Stimulated activated naive B cell treated with anti-CD40 and anti-IgM and Interleukin-4, amounts not matched to agents 10 μg/mL and 1 μg/mL and 100 μg/mL, for 72 hours (primary cell): Measurements from ENCODE around the gene MAT2B.

Source experiments
- ATAC-seq, 2 donors: fragments of 150-1000 bp; cut with Tn5 transposase; replicated peaks; 2 replicates each; pipeline ENCODE4 v1.10.0; 2021; ENCODE audit warnings: moderate library complexity in 1 of 2
- DNase-seq: peaks from one replicate; pipeline ENCODE4 v3.0.0; 2021
- H3K27ac Mint-ChIP-seq: one replicate; pipeline ENCODE4 v1.8.0; 2022; ENCODE audit warnings: mild to moderate bottlenecking, mixed read lengths
- H3K27me3 Mint-ChIP-seq, 2 donors: one replicate each; pipeline ENCODE4 v1.8.0; 2022; ENCODE audit warnings: mixed read lengths in 2 of 2
- H3K36me3 Mint-ChIP-seq, 2 donors: one replicate each; pipeline ENCODE4 v1.8.0; 2022; ENCODE audit warnings: mixed read lengths in 2 of 2, mild to moderate bottlenecking in 1 of 2
- H3K4me1 Mint-ChIP-seq, 2 donors: one replicate each; pipeline ENCODE4 v1.8.0; 2022; ENCODE audit warnings: mixed read lengths in 2 of 2, mild to moderate bottlenecking in 1 of 2
- H3K4me3 Mint-ChIP-seq, 2 donors: one replicate each; pipeline ENCODE4 v1.8.0; 2022; ENCODE audit warnings: mild to moderate bottlenecking in 2 of 2, mixed read lengths in 2 of 2, moderate library complexity in 1 of 2
- H3K9me3 Mint-ChIP-seq, 2 donors: one replicate each; pipeline ENCODE4 v1.8.0; 2022; ENCODE audit warnings: mixed read lengths in 2 of 2, mild to moderate bottlenecking in 1 of 2

The MAT2B gene

GRCh38 chr5:163489055-163489744, 16.2 kb upstream of the MAT2B start:
- H3K36me3 Mint-ChIP-seq = peaks cover 6 to 7% of the 10 kb centered on the region in 2 donors
- H3K27ac Mint-ChIP-seq = no peak overlapping the region
- no peaks in the 10 kb centered on the region for H3K27me3 Mint-ChIP-seq
- H3K4me3 Mint-ChIP-seq = no peak overlapping the region
- H3K4me1 Mint-ChIP-seq = no peaks in the 10 kb centered on the region
- no peak for DNase-seq
- no peaks in the 10 kb centered on the region for H3K9me3 Mint-ChIP-seq
- ATAC-seq = peak in 1 of 2 donors; percentile 29

- Mint-ChIP-seq H3K27me3 (no peaks in the 10 kb centered on the region), H3K4me3 (no peak overlapping the region), H3K4me1 (no peaks in the 10 kb centered on the region), H3K36me3 (peaks cover 6 to 7% of the 10 kb centered on the region in 2 donors), H3K9me3 (no peaks in the 10 kb centered on the region), H3K27ac (no peak overlapping the region)
- ATAC-seq (no peak), DNase-seq (no peak)
Measured at GRCh38 chr5:163489745-163490075, 15.7 kb upstream of the MAT2B start.

GRCh38 chr5:163496286-163496685, 9.1 kb upstream of the MAT2B start:
- H3K36me3 Mint-ChIP-seq = peaks cover 1 to 2% of the 10 kb centered on the region in 2 donors
- ATAC-seq (no peak), DNase-seq (no peak)
- H3K9me3 Mint-ChIP-seq = no peaks in the 10 kb centered on the region
- H3K4me1 Mint-ChIP-seq = no peaks in the 10 kb centered on the region
- no peaks in the 10 kb centered on the region for H3K27me3 Mint-ChIP-seq
- H3K27ac Mint-ChIP-seq = no peak overlapping the region
- H3K4me3 Mint-ChIP-seq = no peak overlapping the region

- ATAC-seq (peak in 1 of 2 donors; percentile 43), DNase-seq (no peak)
- no peaks in the 10 kb centered on the region for H3K9me3 Mint-ChIP-seq
- H3K4me3 Mint-ChIP-seq = no peak overlapping the region
- H3K36me3 Mint-ChIP-seq = no peaks in the 10 kb centered on the region
- H3K27me3 Mint-ChIP-seq = no peaks in the 10 kb centered on the region
- H3K4me1 Mint-ChIP-seq = no peaks in the 10 kb centered on the region
- no peak overlapping the region for H3K27ac Mint-ChIP-seq
Measured at GRCh38 chr5:163497315-163497714, 8.1 kb upstream of the MAT2B start.

- Mint-ChIP-seq H3K36me3 (no peaks in the 10 kb centered on the region), H3K4me1 (peaks cover 0 to 8% of the 10 kb centered on the region in 2 donors), H3K27ac (no peak overlapping the region), H3K4me3 (no peak overlapping the region), H3K27me3 (no peaks in the 10 kb centered on the region), H3K9me3 (no peaks in the 10 kb centered on the region)
- ATAC-seq (no peak), DNase-seq (no peak)
Measured at GRCh38 chr5:163498886-163499285, 6.5 kb upstream of the MAT2B start.

GRCh38 chr5:163502521-163502920, 2.9 kb upstream of the MAT2B start:
- DNase-seq = no peak
- Mint-ChIP-seq H3K27ac (no peak overlapping the region), H3K27me3 (no peaks in the 10 kb centered on the region), H3K4me1 (peaks cover 6 to 17% of the 10 kb centered on the region in 2 donors), H3K36me3 (peaks cover 2 to 5% of the 10 kb centered on the region in 2 donors), H3K9me3 (no peaks in the 10 kb centered on the region), H3K4me3 (peak overlapping the region; percentile 82 to 83)
- no peak for ATAC-seq

GRCh38 chr5:163503106-163504078, 2.0 kb upstream of the MAT2B start:
- no peaks in the 10 kb centered on the region for H3K9me3 Mint-ChIP-seq
- DNase-seq (peak; percentile 12), ATAC-seq (no peak)
- H3K27me3 Mint-ChIP-seq = no peaks in the 10 kb centered on the region
- H3K27ac Mint-ChIP-seq = peak overlapping the region; percentile 98
- H3K4me3 Mint-ChIP-seq = peak overlapping the region; percentile 95 to 96
- H3K36me3 Mint-ChIP-seq = peaks cover 2 to 5% of the 10 kb centered on the region in 2 donors
- H3K4me1 Mint-ChIP-seq = peaks cover 9 to 26% of the 10 kb centered on the region in 2 donors

GRCh38 chr5:163504079-163504931, 1.1 kb upstream of the MAT2B start:
- Mint-ChIP-seq H3K27me3 (no peaks in the 10 kb centered on the region), H3K27ac (peak overlapping the region; percentile 98), H3K9me3 (no peaks in the 10 kb centered on the region), H3K4me1 (peaks cover 10 to 35% of the 10 kb centered on the region in 2 donors), H3K4me3 (peak overlapping the region; percentile 95 to 96), H3K36me3 (peaks cover 5 to 6% of the 10 kb centered on the region in 2 donors)
- DNase-seq (peak; percentile 67), ATAC-seq (peak; percentile 40 to 42)

- peak overlapping the region; percentile 98 for H3K27ac Mint-ChIP-seq
- DNase-seq = no peak
- no peaks in the 10 kb centered on the region for H3K27me3 Mint-ChIP-seq
- ATAC-seq = peak; percentile 10 to 11
- peak overlapping the region; percentile 95 to 96 for H3K4me3 Mint-ChIP-seq
- H3K9me3 Mint-ChIP-seq = no peaks in the 10 kb centered on the region
- peaks cover 12 to 39% of the 10 kb centered on the region in 2 donors for H3K4me1 Mint-ChIP-seq
- H3K36me3 Mint-ChIP-seq = peaks cover 5 to 6% of the 10 kb centered on the region in 2 donors
Measured at GRCh38 chr5:163505049-163505367, 411 bp upstream of the MAT2B start.

- DNase-seq = no peak
- peak overlapping the region; percentile 95 to 96 for H3K4me3 Mint-ChIP-seq
- H3K27me3 Mint-ChIP-seq = no peaks in the 10 kb centered on the region
- peaks cover 12 to 39% of the 10 kb centered on the region in 2 donors for H3K4me1 Mint-ChIP-seq
- peak; percentile 8 to 14 for ATAC-seq
- peaks cover 5 to 6% of the 10 kb centered on the region in 2 donors for H3K36me3 Mint-ChIP-seq
- H3K27ac Mint-ChIP-seq = peak overlapping the region; percentile 98
- H3K9me3 Mint-ChIP-seq = no peaks in the 10 kb centered on the region
Measured at GRCh38 chr5:163506095-163506457, 657 bp downstream of the MAT2B start.

- H3K4me1 Mint-ChIP-seq = peaks cover 12 to 39% of the 10 kb centered on the region in 2 donors
Measured at GRCh38 chr5:163506726-163507125, 1.3 kb downstream of the MAT2B start.

GRCh38 chr5:163508753-163509152, 3.3 kb downstream of the MAT2B start:
- Mint-ChIP-seq H3K9me3 (no peaks in the 10 kb centered on the region), H3K4me3 (peak overlapping the region; percentile 76 to 77), H3K27me3 (no peaks in the 10 kb centered on the region), H3K27ac (peak overlapping the region; percentile 84), H3K36me3 (peaks cover 9 to 11% of the 10 kb centered on the region in 2 donors), H3K4me1 (peaks cover 17 to 36% of the 10 kb centered on the region in 2 donors)
- DNase-seq (no peak), ATAC-seq (no peak)

More at GRCh38 chr5:163506726-163507125, 1.3 kb downstream of the MAT2B start:
- Mint-ChIP-seq H3K27me3 (no peaks in the 10 kb centered on the region), H3K4me3 (peak overlapping the region; percentile 95 to 96), H3K36me3 (peaks cover 6% of the 10 kb centered on the region in 2 donors), H3K27ac (peak overlapping the region; percentile 98), H3K9me3 (no peaks in the 10 kb centered on the region)
- DNase-seq (no peak), ATAC-seq (no peak)

- Mint-ChIP-seq H3K27me3 (no peaks in the 10 kb centered on the region), H3K4me3 (peak overlapping the region; percentile 76 to 77), H3K4me1 (peaks cover 14 to 29% of the 10 kb centered on the region in 2 donors), H3K27ac (peak overlapping the region; percentile 56), H3K9me3 (no peaks in the 10 kb centered on the region), H3K36me3 (peaks cover 9 to 11% of the 10 kb centered on the region in 2 donors)
- ATAC-seq (no peak), DNase-seq (no peak)
Measured at GRCh38 chr5:163509291-163509951, 4.0 kb downstream of the MAT2B start.
